GM23248 (cell line): ENCODE data around the gene KDM2B. TPM values are rescaled to one million over a fixed set of nuclear protein-coding genes. Genes with fewer than 3 reads are reported as not detected.

Experiments
- DNase-seq: peaks from one replicate; pipeline ENCODE4 v3.0.0-alpha.2; 2015
- H2AFZ ChIP-seq: fragments of 200-600 bp; sonication (generic); 2 replicates; pipeline ENCODE4 v1.6.1; 2016; ENCODE audit warnings: antibody characterized with exemption
- H3F3A ChIP-seq: fragments of 200-600 bp; sonication (generic); 2 replicates; pipeline ENCODE4 v1.6.1; 2016; ENCODE audit warnings: mild to moderate bottlenecking, antibody characterized with exemption, mixed run types; ENCODE audit not compliant: insufficient read depth
- H3K27ac ChIP-seq: fragments of 200-600 bp; sonication (generic); 2 replicates; pipeline ENCODE4 v1.5.1; 2016; ENCODE audit warnings: mild to moderate bottlenecking
- H3K27me3 ChIP-seq: fragments of 200-600 bp; sonication (generic); replicated peaks from 2 replicates; pipeline ENCODE4 v1.6.1; 2016; ENCODE audit warnings: mild to moderate bottlenecking; ENCODE audit not compliant: insufficient read depth
- H3K36me3 ChIP-seq: fragments of 200-600 bp; sonication (generic); 2 replicates; pipeline ENCODE4 v1.6.1; 2016; ENCODE audit warnings: low read depth, mild to moderate bottlenecking
- H3K4me1 ChIP-seq: fragments of 200-600 bp; sonication (generic); 2 replicates; pipeline ENCODE4 v1.6.1; 2016; ENCODE audit warnings: mild to moderate bottlenecking; ENCODE audit not compliant: insufficient read depth
- H3K4me2 ChIP-seq: fragments of 200-600 bp; sonication (generic); one replicate; pipeline ENCODE4 v1.6.1; 2016; ENCODE audit warnings: mild to moderate bottlenecking; ENCODE audit not compliant: unreplicated experiment
- H3K4me3 ChIP-seq: fragments of 200-600 bp; sonication (generic); 2 replicates; pipeline ENCODE4 v1.5.1; 2016; ENCODE audit warnings: mild to moderate bottlenecking
- H3K79me2 ChIP-seq: fragments of 200-600 bp; sonication (generic); 2 replicates; pipeline ENCODE4 v1.6.1; 2016; ENCODE audit warnings: mild to moderate bottlenecking; ENCODE audit not compliant: insufficient read depth
- H3K9ac ChIP-seq: fragments of 200-600 bp; sonication (generic); 2 replicates; pipeline ENCODE4 v1.6.1; 2016; ENCODE audit warnings: mild to moderate bottlenecking
- H3K9me2 ChIP-seq: fragments of 200-600 bp; sonication (generic); 2 replicates; pipeline ENCODE4 v1.6.1; 2016; ENCODE audit warnings: mixed run types, mild to moderate bottlenecking, moderate library complexity; ENCODE audit not compliant: insufficient read depth
- H3K9me3 ChIP-seq: fragments of 200-600 bp; sonication (generic); one replicate; pipeline ENCODE4 v1.6.1; 2017; ENCODE audit warnings: low read depth
- H4K20me1 ChIP-seq: fragments of 200-600 bp; sonication (generic); 2 replicates; pipeline ENCODE4 v1.6.0; 2016; ENCODE audit not compliant: insufficient read depth
- EZH2 ChIP-seq: fragments of 200-600 bp; sonication (generic); IDR thresholded peaks from 2 replicates; pipeline ENCODE4 v1.6.1; 2018; ENCODE audit warnings: antibody characterized with exemption, mild to moderate bottlenecking; ENCODE audit not compliant: insufficient read depth, poor library complexity, severe bottlenecking
- EZH2phosphoT487 ChIP-seq: fragments of 200-600 bp; sonication (generic); IDR thresholded peaks from 2 replicates; pipeline ENCODE4 v1.6.1; 2018; ENCODE audit warnings: antibody characterized with exemption, moderate library complexity, mild to moderate bottlenecking, low read depth; ENCODE audit not compliant: insufficient read depth
- whole genome bisulfite sequencing, 2 experiments: methylation state at CpG; one replicate each; pipeline ENCODE4 v1.1.6; 2015 to 2017; ENCODE audit warnings: low lambda C conversion rate in 2 of 2, low coverage in 1 of 2; ENCODE audit errors: missing lambda C conversion rate in 2 of 2; 5-methylcytosine and 5-hydroxymethylcytosine counted together
- in situ Hi-C: fragments of 300-500 bp; cut with MboI; formaldehyde crosslinking; loops from 2 replicates; pipeline ENCODE4 v1.15.0; 2020
- polyA plus RNA-seq: library from polyadenylated mRNA; unstranded; fragments of >200 nt; fragmentation: Nextera tagmentation; extraction: Ambion mirVana; gene quantifications from 2 replicates; pipeline ENCODE4 v1.2.1, GENCODE V29; 2016
- total RNA-seq: library from RNA; depleted of rRNA; stranded (reverse); fragments of >200 nt; shearing (Covaris generic); gene quantifications from 2 replicates; pipeline ENCODE4 v1.2.3, GENCODE V29; 2014

The KDM2B gene
- total and polyA plus RNA-seq, 2 experiments from 2014 or later: 8.2 to 20.1 TPM

DNA sequence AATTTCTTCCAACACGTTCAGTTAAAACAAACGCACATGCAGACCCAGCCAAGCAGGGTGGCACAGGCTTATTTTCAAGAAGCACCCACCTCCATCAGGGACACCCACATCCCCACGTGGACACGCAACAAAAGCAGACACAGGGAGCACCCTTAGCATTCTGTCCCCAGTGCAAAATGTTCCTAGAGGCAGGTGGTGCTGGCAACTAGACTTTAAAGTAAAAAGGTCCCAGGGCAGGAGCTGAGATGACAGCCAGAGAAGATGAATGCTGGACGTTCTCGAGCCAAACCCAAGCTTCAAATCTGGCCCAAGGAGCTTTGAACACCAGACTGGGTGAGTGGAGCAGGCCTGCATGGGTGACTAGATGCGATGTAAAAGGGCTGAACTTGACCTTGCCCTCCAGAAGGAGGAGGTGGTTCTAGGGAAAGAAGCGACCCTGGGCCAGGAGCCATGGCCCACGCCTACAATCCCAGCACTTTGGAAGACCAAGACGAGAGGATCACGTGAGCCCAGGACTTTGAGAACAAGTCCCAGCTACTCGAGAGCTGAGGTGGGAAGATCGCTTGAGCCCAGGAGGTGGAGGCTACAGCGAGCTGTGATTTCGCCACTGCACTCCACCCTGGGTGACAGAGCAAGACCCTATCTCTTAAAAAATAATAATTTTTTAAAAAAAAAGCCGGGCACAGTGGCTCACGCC, 47.3 kb downstream of the KDM2B start:
- Histone ChIP-seq H3K36me3 (no peaks in the 10 kb centered on the region), H4K20me1 (no peaks in the 10 kb centered on the region), H2AFZ (no peak overlapping the region), H3K9me2 (no peaks in the 10 kb centered on the region), H3K9ac (no peak overlapping the region), H3K27ac (no peak overlapping the region), H3K79me2 (no peaks in the 10 kb centered on the region), H3K4me2 (no peak overlapping the region), H3K9me3 (no peaks in the 10 kb centered on the region), H3F3A (peaks cover 8% of the 10 kb centered on the region; the same call in 1 of the 2 replicates), H3K27me3 (no peaks in the 10 kb centered on the region), H3K4me3 (no peak overlapping the region), H3K4me1 (peaks cover 14% of the 10 kb centered on the region; the same call in 1 of the 2 replicates)
- 56 to 57% methylated on average over 17 of the region's 17 CpGs for WGBS, 2 experiments
- no peak for DNase-seq
- in situ Hi-C loops: no loop called here
- TF ChIP-seq EZH2 (no peak), EZH2phosphoT487 (no peak)

GRCh38 chr12:121532503-121533393, 48.1 kb downstream of the KDM2B start:
- Histone ChIP-seq H3K9ac (no peak overlapping the region), H3F3A (peaks cover 8% of the 10 kb centered on the region; the same call in 1 of the 2 replicates), H3K36me3 (no peaks in the 10 kb centered on the region), H3K4me2 (no peak overlapping the region), H3K4me1 (peaks cover 14% of the 10 kb centered on the region; the same call in 1 of the 2 replicates), H3K79me2 (no peaks in the 10 kb centered on the region), H3K9me2 (no peaks in the 10 kb centered on the region), H3K4me3 (no peak overlapping the region), H3K27ac (no peak overlapping the region), H3K27me3 (no peaks in the 10 kb centered on the region), H2AFZ (no peak overlapping the region), H3K9me3 (no peaks in the 10 kb centered on the region), H4K20me1 (no peaks in the 10 kb centered on the region)
- TF ChIP-seq EZH2phosphoT487 (no peak), EZH2 (no peak)
- in situ Hi-C loops: no loop called here
- peak; percentile 10 for DNase-seq
- 71 to 73% methylated on average over 15 to 16 of the region's 16 CpGs for WGBS, 2 experiments

DNA sequence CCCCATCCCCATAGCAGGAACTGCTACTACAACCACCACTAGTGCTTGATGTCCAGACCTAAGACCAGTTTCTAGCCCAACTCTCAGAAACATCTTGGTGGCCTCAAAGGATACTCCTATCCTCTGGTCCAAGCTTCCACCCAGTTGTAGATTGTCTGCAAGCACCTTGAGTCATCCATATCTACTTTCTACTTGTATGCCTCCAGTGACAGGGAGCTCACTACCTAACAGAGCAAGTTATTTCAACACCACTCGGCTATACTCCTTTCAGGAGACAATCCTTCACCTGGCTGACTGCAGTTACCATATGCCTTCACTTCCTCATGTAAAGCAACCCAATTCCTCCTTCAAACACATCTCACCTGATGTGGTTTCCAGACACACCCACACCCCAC, 49.5 kb downstream of the KDM2B start:
- Histone ChIP-seq H3K9ac (no peak overlapping the region), H4K20me1 (no peaks in the 10 kb centered on the region), H3K79me2 (no peaks in the 10 kb centered on the region), H3K4me2 (no peak overlapping the region), H3K4me3 (no peak overlapping the region), H3K36me3 (no peaks in the 10 kb centered on the region), H3K9me3 (no peaks in the 10 kb centered on the region), H3K4me1 (peaks cover 9% of the 10 kb centered on the region; the same call in 1 of the 2 replicates), H3K27me3 (no peaks in the 10 kb centered on the region), H2AFZ (no peak overlapping the region), H3K27ac (no peak overlapping the region), H3F3A (peaks cover 8% of the 10 kb centered on the region; the same call in 1 of the 2 replicates), H3K9me2 (no peaks in the 10 kb centered on the region)
- TF ChIP-seq EZH2: no peak
- no peak for TF ChIP-seq EZH2phosphoT487
- in situ Hi-C loops: no loop called here
- WGBS, 2 experiments: 94 to 100% methylated on average over 1 of the region's 1 CpG
- no peak for DNase-seq

GRCh38 chr12:121530600-121531355, 50.0 kb downstream of the KDM2B start:
- Histone ChIP-seq H3K9me3 (no peaks in the 10 kb centered on the region), H4K20me1 (no peaks in the 10 kb centered on the region), H3K36me3 (no peaks in the 10 kb centered on the region), H3K9me2 (no peaks in the 10 kb centered on the region), H3K9ac (no peak overlapping the region), H3K79me2 (no peaks in the 10 kb centered on the region), H3K4me3 (no peak overlapping the region), H3K4me2 (no peak overlapping the region), H3K27ac (no peak overlapping the region), H3F3A (peaks cover 8% of the 10 kb centered on the region; the same call in 1 of the 2 replicates), H3K27me3 (no peaks in the 10 kb centered on the region), H3K4me1 (peaks cover 4% of the 10 kb centered on the region; the same call in 1 of the 2 replicates), H2AFZ (peak overlapping the region; percentile 41; the same call in 1 of the 2 replicates)
- WGBS, 2 experiments: 59 to 61% methylated on average over 6 of the region's 6 CpGs
- in situ Hi-C loops: no loop called here
- TF ChIP-seq EZH2phosphoT487 (no peak), EZH2 (no peak)
- DNase-seq: peak; percentile 81
